22Rv1 (cell line): ENCODE results near the gene YES1.

ENCODE experiments used
- ZFX ChIP-seq: fragments of 450-650 bp; IDR thresholded peaks from 2 replicates; pipeline ENCODE4 v1.6.1; 2017; ENCODE audit warnings: antibody characterized with exemption, borderline replicate concordance
- TF ChIP-seq, protein P1 (sequence below): fragments of 450-650 bp; IDR thresholded peaks from 2 replicates; pipeline ENCODE4 v1.5.1; 2017; ENCODE audit warnings: mild to moderate bottlenecking

DNA sequence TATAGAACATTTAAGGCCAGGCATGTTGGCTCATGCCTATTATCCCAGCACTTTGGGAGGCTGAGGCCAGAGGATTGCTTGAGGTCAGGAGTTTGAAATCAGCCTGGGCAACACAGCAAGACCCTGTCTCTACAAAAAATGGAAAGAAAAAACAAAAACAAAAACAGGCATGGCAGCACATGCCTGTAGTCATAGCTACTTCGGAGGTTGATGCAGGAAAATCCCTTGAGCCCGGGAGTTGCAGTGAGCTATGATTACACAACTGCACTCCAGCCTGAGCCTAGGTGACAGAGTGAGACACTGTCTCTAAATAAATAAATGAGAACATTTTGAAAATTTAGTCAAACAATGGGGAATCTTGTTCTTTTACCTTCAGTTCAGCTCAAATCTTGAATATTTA is 12.1 kb upstream of the YES1 start:
- TF ChIP-seq, protein P1, sequence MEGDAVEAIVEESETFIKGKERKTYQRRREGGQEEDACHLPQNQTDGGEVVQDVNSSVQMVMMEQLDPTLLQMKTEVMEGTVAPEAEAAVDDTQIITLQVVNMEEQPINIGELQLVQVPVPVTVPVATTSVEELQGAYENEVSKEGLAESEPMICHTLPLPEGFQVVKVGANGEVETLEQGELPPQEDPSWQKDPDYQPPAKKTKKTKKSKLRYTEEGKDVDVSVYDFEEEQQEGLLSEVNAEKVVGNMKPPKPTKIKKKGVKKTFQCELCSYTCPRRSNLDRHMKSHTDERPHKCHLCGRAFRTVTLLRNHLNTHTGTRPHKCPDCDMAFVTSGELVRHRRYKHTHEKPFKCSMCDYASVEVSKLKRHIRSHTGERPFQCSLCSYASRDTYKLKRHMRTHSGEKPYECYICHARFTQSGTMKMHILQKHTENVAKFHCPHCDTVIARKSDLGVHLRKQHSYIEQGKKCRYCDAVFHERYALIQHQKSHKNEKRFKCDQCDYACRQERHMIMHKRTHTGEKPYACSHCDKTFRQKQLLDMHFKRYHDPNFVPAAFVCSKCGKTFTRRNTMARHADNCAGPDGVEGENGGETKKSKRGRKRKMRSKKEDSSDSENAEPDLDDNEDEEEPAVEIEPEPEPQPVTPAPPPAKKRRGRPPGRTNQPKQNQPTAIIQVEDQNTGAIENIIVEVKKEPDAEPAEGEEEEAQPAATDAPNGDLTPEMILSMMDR = no peak
- no peak for TF ChIP-seq ZFX
